CD14-positive monocyte (primary cell): ENCODE measurements around the gene MRPL4. TPM values are rescaled to one million over a fixed set of nuclear protein-coding genes. Genes with fewer than 3 reads are reported as not detected.
"Not testable (repeated sequence)": the region's sequence is repeated elsewhere in the genome, so short reads cannot be mapped to it uniquely, and the experiment has no call there.

ENCODE experiments used
- DNase-seq, 3 donors: peaks; one replicate each; pipeline ENCODE4 v3.0.0-alpha.2; 2011 to 2022
- H2AFZ ChIP-seq: 2 replicates; pipeline ENCODE4 v1.6.0; 2012; ENCODE audit warnings: mild to moderate bottlenecking, low read depth, low read length, inconsistent platforms; ENCODE audit not compliant: insufficient read depth, poor library complexity, severe bottlenecking
- H3K27ac ChIP-seq, 2 donors: 1 replicate in 1 of 2; 2 replicates in 1 of 2; pipeline ENCODE4 v1.5.1; 2012 to 2013; ENCODE audit warnings: low read length in 2 of 2, control low read depth in 1 of 2, inconsistent platforms in 1 of 2, low read depth in 1 of 2, mild to moderate bottlenecking in 1 of 2
- H3K27me3 ChIP-seq, 2 donors: one replicate each; pipeline versions ENCODE4 v1.6.0 to v1.6.1; 2011 to 2013; ENCODE audit warnings: low read length in 2 of 2; ENCODE audit not compliant: control insufficient read depth in 2 of 2, insufficient read depth in 2 of 2
- H3K36me3 ChIP-seq, 2 donors: replicated peaks in 1 of 2; 1 replicate in 1 of 2; 2 replicates in 1 of 2; pipeline versions ENCODE4 v1.5.1 to v1.6.1; 2012 to 2013; ENCODE audit warnings: low read length in 2 of 2, control low read depth in 1 of 2, inconsistent platforms in 1 of 2, mild to moderate bottlenecking in 1 of 2; ENCODE audit not compliant: insufficient read depth in 2 of 2, control insufficient read depth in 1 of 2
- H3K4me1 ChIP-seq, 2 donors: 1 replicate in 1 of 2; 2 replicates in 1 of 2; pipeline versions ENCODE4 v1.5.1 to v1.6.1; 2012 to 2013; ENCODE audit warnings: low read length in 2 of 2, control low read depth in 1 of 2, inconsistent platforms in 1 of 2, mild to moderate bottlenecking in 1 of 2, moderate library complexity in 1 of 2; ENCODE audit not compliant: insufficient read depth in 2 of 2, control insufficient read depth in 1 of 2
- H3K4me2 ChIP-seq: replicated peaks from 2 replicates; pipeline ENCODE3; 2012; ENCODE audit warnings: low read length, moderate library complexity, mild to moderate bottlenecking; ENCODE audit not compliant: poor library complexity, severe bottlenecking; ENCODE audit errors: extremely low read depth
- H3K4me3 ChIP-seq, 3 experiments: fragments of 200-600 bp in 1 of 3; sonication (generic) in 1 of 3; replicated peaks in 1 of 3; 1 replicate in 2 of 3; 2 replicates in 1 of 3; pipeline ENCODE4 v1.5.1; 2011 to 2013; ENCODE audit warnings: low read length in 3 of 3, mild to moderate bottlenecking in 3 of 3, control low read depth in 2 of 3, low read depth in 2 of 3, inconsistent platforms in 1 of 3, moderate library complexity in 1 of 3
- H3K79me2 ChIP-seq: 2 replicates; pipeline ENCODE4 v1.6.0; 2012; ENCODE audit warnings: mild to moderate bottlenecking, control low read depth, inconsistent platforms, low read length, moderate library complexity; ENCODE audit not compliant: insufficient read depth
- H3K9ac ChIP-seq: 2 replicates; pipeline ENCODE4 v1.6.0; 2017; ENCODE audit warnings: low read length, mild to moderate bottlenecking; ENCODE audit not compliant: insufficient read depth, poor library complexity, severe bottlenecking
- H3K9me3 ChIP-seq, 2 donors: replicated peaks in 1 of 2; 1 replicate in 1 of 2; 2 replicates in 1 of 2; pipeline versions ENCODE4 v1.5.1 to v1.6.1; 2012 to 2013; ENCODE audit warnings: low read length in 2 of 2, control low read depth in 1 of 2; ENCODE audit not compliant: control insufficient read depth in 1 of 2, insufficient read depth in 1 of 2
- H4K20me1 ChIP-seq: 2 replicates; pipeline ENCODE4 v1.6.0; 2012; ENCODE audit warnings: mild to moderate bottlenecking, low read length, control low read depth, moderate library complexity; ENCODE audit not compliant: insufficient read depth
- H3K27ac Mint-ChIP-seq, 7 donors: one replicate each; pipeline ENCODE4 v1.8.0; 2020; ENCODE audit warnings: mild to moderate bottlenecking in 7 of 7, mixed read lengths in 7 of 7, moderate library complexity in 6 of 7, inconsistent platforms in 2 of 7
- H3K27me3 Mint-ChIP-seq, 3 donors: one replicate each; pipeline ENCODE4 v1.8.0; 2021 to 2022; ENCODE audit warnings: low read depth in 3 of 3, mild to moderate bottlenecking in 3 of 3, mixed read lengths in 3 of 3, moderate library complexity in 3 of 3, inconsistent platforms in 1 of 3
- H3K36me3 Mint-ChIP-seq, 2 donors: one replicate each; pipeline ENCODE4 v1.8.0; 2020; ENCODE audit warnings: mixed read lengths in 2 of 2, inconsistent platforms in 1 of 2, mild to moderate bottlenecking in 1 of 2
- H3K4me1 Mint-ChIP-seq: one replicate; pipeline ENCODE4 v1.8.0; 2020; ENCODE audit warnings: mild to moderate bottlenecking, mixed read lengths
- H3K4me3 Mint-ChIP-seq, 2 donors: one replicate each; pipeline ENCODE4 v1.8.0; 2020; ENCODE audit warnings: mild to moderate bottlenecking in 2 of 2, mixed read lengths in 2 of 2, moderate library complexity in 1 of 2
- H3K9me3 Mint-ChIP-seq, 7 donors: one replicate each; pipeline ENCODE4 v1.8.0; 2020 to 2022; ENCODE audit warnings: mixed read lengths in 7 of 7, mild to moderate bottlenecking in 6 of 7, moderate library complexity in 6 of 7, inconsistent platforms in 2 of 7
- WGBS: methylation state at CpG from one replicate; pipeline ENCODE4 v1.1.5; 2013; ENCODE audit warnings: missing lambda C conversion rate; ENCODE audit not compliant: insufficient coverage; 5-methylcytosine and 5-hydroxymethylcytosine counted together
- intact Hi-C, 2 donors: fragments of 100-400 bp; cut with micrococcal nuclease; formaldehyde crosslinking; loops; one replicate each; pipeline versions ENCODE4 v1.15.0 to v1.15.1; 2023
- polyA plus RNA-seq, 3 donors: library from polyadenylated mRNA; depleted of rRNA in 1 of 3; unstranded in 2 of 3; stranded (reverse) in 1 of 3; fragments of 300-500 nt in 2 of 3; fragments of >200 nt in 1 of 3; fragmentation: Illumina TruSeq in 2 of 3; gene quantifications; 1 replicate in 2 of 3; 2 replicates in 1 of 3; pipeline ENCODE4 v1.2.3, GENCODE V29; 2012 to 2021
- TF ChIP-seq, protein P1 (sequence below): fragments of 200-600 bp; IDR thresholded peaks from one replicate; pipeline ENCODE4 v1.8.0; 2022; ENCODE audit warnings: antibody characterized with exemption, mild to moderate bottlenecking

The MRPL4 gene
- polyA plus RNA-seq, 3 donors, result 20.4 to 40.2 (median 22.7) TPM

DNA sequence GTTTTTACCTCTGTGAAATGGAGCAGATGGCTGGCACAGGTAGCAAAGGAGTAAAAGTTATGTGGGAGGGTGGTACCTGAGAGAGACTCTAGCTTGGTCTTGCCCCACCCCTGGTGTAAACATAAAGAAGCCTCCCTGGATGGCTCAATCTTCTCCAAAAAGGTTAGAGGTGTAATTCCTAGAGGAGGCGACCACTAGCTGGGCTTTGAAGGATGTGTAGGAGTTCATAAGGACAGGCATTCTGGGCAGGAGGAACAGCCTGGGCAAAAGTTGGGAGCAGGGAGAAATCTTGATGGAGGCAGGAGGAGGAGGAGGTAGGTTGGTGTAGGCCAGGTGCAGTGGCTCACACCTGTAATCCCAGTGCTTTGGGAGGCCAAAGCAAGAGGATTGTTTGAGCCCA, 26.9 kb downstream of the MRPL4 start:
- H3K4me2 ChIP-seq, result no peak overlapping the region
- Mint-ChIP-seq H3K4me1 (peaks cover 24% of the 10 kb centered on the region), H3K27ac (no peak overlapping the region), H3K27me3 (peaks cover 0 to 2% (median 1%) of the 10 kb centered on the region in 3 donors), H3K9me3 (peaks cover 0 to 2% (median 0%) of the 10 kb centered on the region in 7 donors), H3K36me3 (peaks cover 73 to 100% of the 10 kb centered on the region in 2 donors), H3K4me3 (no peak overlapping the region)
- H3K27me3 ChIP-seq, result no peaks in the 10 kb centered on the region
- H3K9ac ChIP-seq, result no peak overlapping the region
- H2AFZ ChIP-seq, result no peak overlapping the region
- 100% methylated on average over 1 of the region's 1 CpG for WGBS
- intact Hi-C loops, result no loop called here
- H3K36me3 ChIP-seq, result peaks cover 69 to 95% of the 10 kb centered on the region in 2 donors
- H3K4me3 ChIP-seq, result no peak overlapping the region
- peaks cover 99% of the 10 kb centered on the region for H4K20me1 ChIP-seq
- no peaks in the 10 kb centered on the region for H3K9me3 ChIP-seq
- no peak overlapping the region for H3K27ac ChIP-seq
- no peak for DNase-seq
- TF ChIP-seq, protein P1, sequence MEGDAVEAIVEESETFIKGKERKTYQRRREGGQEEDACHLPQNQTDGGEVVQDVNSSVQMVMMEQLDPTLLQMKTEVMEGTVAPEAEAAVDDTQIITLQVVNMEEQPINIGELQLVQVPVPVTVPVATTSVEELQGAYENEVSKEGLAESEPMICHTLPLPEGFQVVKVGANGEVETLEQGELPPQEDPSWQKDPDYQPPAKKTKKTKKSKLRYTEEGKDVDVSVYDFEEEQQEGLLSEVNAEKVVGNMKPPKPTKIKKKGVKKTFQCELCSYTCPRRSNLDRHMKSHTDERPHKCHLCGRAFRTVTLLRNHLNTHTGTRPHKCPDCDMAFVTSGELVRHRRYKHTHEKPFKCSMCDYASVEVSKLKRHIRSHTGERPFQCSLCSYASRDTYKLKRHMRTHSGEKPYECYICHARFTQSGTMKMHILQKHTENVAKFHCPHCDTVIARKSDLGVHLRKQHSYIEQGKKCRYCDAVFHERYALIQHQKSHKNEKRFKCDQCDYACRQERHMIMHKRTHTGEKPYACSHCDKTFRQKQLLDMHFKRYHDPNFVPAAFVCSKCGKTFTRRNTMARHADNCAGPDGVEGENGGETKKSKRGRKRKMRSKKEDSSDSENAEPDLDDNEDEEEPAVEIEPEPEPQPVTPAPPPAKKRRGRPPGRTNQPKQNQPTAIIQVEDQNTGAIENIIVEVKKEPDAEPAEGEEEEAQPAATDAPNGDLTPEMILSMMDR, result no peak
- peaks cover 10% of the 10 kb centered on the region for H3K79me2 ChIP-seq
- H3K4me1 ChIP-seq, result peaks cover 0 to 22% of the 10 kb centered on the region in 2 donors

DNA sequence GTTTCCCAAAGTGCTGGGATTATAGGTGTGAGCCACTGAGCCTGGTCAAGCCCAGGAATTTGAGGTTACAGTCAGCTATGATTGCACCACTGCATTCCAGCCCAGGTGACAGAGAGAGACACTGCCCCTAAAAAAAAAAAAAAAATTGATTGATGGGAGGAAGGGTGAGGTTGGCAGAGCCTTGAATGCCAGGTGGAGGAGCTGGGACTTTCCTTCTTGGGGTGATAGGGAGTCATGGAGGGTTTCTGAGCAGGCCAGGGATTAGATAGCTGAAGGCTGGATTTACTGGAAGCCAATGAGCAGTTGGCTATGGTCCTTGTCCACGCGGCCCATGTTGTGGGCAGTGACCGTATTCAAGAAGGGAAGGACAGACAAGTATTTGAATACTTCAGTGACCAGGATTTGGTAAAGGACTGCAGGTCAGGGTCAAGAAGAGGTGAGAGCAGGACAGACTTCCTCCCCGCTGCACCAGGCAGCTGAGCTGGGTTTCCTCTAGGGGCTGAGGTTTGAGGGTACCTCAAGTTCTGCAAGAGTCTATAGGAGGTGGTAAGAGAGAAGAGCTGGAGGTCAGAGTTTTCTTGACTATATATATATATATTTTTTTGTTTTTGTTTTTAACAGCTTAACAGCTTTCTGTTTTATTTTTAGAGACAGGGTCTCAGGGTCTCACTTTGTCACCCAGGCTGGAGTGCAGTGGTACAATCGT, 27.9 kb downstream of the MRPL4 start:
- Mint-ChIP-seq H3K9me3 (peaks cover 0 to 2% (median 0%) of the 10 kb centered on the region in 7 donors), H3K27ac (peak overlapping the region in 4 of 7 donors; percentile 23 to 74 (median 36)), H3K4me3 (peak overlapping the region in 1 of 2 donors; percentile 38), H3K4me1 (peaks cover 17% of the 10 kb centered on the region), H3K36me3 (peaks cover 75 to 100% of the 10 kb centered on the region in 2 donors), H3K27me3 (peaks cover 0 to 2% (median 1%) of the 10 kb centered on the region in 3 donors)
- H4K20me1 ChIP-seq, result peaks cover 99% of the 10 kb centered on the region
- no peak for DNase-seq
- H3K9ac ChIP-seq, result no peak overlapping the region
- no peaks in the 10 kb centered on the region for H3K9me3 ChIP-seq
- intact Hi-C loops, result no loop called here
- peaks cover 70 to 95% of the 10 kb centered on the region in 2 donors for H3K36me3 ChIP-seq
- H3K27ac ChIP-seq, result no peak overlapping the region
- H3K4me2 ChIP-seq, result no peak overlapping the region
- WGBS, result 38% methylated on average over 4 of the region's 5 CpGs
- no peak overlapping the region for H3K4me3 ChIP-seq
- H3K27me3 ChIP-seq, result no peaks in the 10 kb centered on the region
- no peak overlapping the region for H2AFZ ChIP-seq
- H3K79me2 ChIP-seq, result peaks cover 8% of the 10 kb centered on the region
- H3K4me1 ChIP-seq, result peaks cover 0 to 15% of the 10 kb centered on the region in 2 donors
- TF ChIP-seq, protein P1, result no peak

DNA sequence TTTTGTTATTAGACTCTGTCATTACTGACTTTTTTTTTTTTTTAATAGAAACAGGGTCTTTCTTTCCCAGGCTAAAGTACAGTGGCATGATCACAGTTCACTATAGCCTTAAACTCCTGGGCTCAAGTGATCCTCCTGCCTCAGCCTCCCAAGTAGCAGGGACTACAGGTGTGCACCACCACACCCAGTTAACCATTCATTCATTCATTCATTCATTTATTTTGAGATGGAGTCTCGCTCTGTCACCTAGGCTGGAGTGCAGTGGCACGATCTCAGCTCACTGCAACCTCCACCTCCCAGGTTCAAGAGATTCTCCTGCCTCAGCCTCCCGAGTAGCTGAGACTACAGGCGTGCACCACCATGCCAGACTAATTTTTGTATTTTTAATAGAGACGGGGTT, 30.0 kb downstream of the MRPL4 start:
- H3K27ac ChIP-seq, H3K4me2 ChIP-seq, H3K27me3 Mint-ChIP-seq, H3K4me3 ChIP-seq, H3K9me3 Mint-ChIP-seq, DNase-seq, H3K9me3 ChIP-seq, H3K79me2 ChIP-seq, H3K27ac Mint-ChIP-seq, H3K9ac ChIP-seq, H2AFZ ChIP-seq, H3K4me3 Mint-ChIP-seq, intact Hi-C loops, H3K27me3 ChIP-seq: not testable (repeated sequence)
- Histone ChIP-seq H3K36me3 (peaks cover 71 to 87% of the 10 kb centered on the region in 2 donors), H4K20me1 (peaks cover 94% of the 10 kb centered on the region), H3K4me1 (peaks cover 19 to 32% of the 10 kb centered on the region in 2 donors)
- Mint-ChIP-seq H3K4me1 (peaks cover 35% of the 10 kb centered on the region), H3K36me3 (peaks cover 77 to 93% of the 10 kb centered on the region in 2 donors)
- no CpG with 5 or more reads among the region's 5 CpGs for WGBS
